HG03159 (cell line): ENCODE data around the gene CACNG6.

ENCODE experiments used
- ATAC-seq: cut with Tn5 transposase; IDR thresholded peaks from one replicate; pipeline ENCODE4 v1.9.1; 2021; ENCODE audit warnings: mild to moderate bottlenecking, moderate library complexity; ENCODE audit not compliant: unreplicated experiment

CACNG6 gene

DNA sequence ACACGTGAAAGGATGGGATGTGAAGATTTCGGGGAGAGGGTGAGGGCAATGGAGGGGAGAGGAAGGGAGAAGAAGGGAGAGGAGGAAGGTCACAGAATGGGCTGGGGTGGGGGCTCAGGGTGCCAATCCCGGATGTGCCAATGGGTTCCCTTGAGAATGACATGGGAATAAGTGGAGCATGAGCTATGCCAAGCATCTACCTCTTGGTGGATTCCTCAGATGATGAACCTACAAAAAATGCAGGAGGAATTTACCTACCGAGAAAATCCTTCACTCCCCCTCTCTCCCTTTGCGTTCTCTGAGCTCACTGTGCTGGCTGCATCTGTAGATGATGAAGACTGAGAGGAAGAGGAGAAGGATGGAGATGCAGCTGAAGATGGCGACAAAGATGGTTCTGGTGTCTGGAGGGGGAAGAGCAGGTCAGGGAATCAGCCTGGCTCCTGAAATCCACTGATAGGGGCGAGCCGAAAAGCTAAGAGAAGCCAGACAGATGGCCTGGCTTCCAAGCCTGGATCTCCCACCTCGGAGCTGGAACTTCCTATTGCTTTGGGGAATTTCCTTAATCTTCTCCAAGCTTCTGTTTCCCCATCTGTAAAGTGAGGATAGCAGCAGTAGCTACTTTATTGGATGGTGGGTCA, 50.7 kb downstream of the CACNG6 start:
- ATAC-seq = no peak

DNA sequence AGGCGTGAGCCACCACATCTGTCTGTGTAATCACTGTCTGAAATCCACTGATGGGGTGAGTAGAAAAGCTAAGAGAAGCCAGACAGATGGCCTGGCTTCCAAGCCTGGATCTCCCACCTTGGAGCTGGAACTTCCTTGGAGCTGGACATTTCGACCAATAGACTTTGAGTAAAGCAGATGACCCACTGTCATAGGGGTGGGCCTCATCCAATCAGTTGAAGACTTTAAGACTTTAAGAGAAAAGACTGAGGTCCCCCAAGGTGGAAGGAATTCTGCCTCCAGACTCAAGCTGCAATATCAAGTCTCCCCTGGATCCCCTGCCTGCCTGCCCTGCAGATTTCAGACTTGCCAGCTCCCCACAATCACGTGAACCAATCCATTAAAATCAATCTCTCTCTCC, 51.6 kb downstream of the CACNG6 start:
- no peak for ATAC-seq

DNA sequence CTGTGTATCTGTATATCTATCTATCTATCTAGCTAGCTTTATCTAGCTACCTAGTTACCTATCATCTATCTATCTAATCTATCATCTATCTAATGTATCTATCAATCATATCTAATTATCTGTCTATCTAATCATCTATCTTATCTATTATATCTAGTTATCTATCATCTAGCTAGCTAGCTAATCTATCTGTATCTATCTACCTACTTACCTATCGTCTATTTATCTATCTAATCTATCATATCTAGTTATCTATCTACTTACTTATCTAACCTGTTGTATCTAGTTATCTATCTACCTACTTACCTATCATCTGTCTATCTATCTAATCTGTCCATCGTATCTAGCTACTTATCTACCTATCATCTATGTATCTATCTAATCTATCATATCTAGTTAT, 54.3 kb downstream of the CACNG6 start:
- ATAC-seq = no peak

DNA sequence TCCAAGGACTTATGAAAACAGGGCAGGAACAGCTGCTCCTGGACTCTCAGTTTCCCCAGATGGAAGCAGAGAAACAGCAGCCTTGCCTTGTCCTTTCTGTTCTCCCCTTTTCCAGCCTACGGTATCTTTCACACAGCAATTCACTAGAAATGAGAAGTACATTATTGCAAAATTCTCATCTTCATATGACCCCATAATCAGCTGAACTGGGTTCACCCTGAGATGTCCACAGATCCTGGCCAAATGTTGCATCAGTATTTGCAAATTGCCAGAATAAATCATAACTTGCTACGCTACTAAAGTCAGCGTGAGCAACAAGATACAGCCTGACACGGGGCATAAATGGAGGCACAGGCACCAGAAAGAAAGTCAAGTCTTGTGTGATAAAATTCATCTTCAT, 56.2 kb downstream of the CACNG6 start:
- ATAC-seq = no peak
